Kidney epithelial cell (primary cell): ENCODE measurements around the gene POLRMT. TPM values are rescaled to one million over a fixed set of nuclear protein-coding genes. Genes with fewer than 3 reads are reported as not detected.

ENCODE experiments used
- DNase-seq: peaks from one replicate; pipeline ENCODE4 v3.0.0-alpha.2; 2010; ENCODE audit warnings: low read depth
- H3K27me3 ChIP-seq: 2 replicates; pipeline ENCODE4 v1.6.0; 2011; ENCODE audit warnings: low read length; ENCODE audit not compliant: control insufficient read depth, insufficient read depth
- H3K36me3 ChIP-seq: 2 replicates; pipeline ENCODE4 v1.5.1; 2011; ENCODE audit warnings: low read length; ENCODE audit not compliant: control insufficient read depth, insufficient read depth
- H3K4me3 ChIP-seq: 2 replicates; pipeline ENCODE4 v1.5.1; 2011; ENCODE audit warnings: low read depth, mild to moderate bottlenecking, control low read depth, low read length
- CTCF ChIP-seq: IDR thresholded peaks from 2 replicates; pipeline ENCODE4 v1.5.1; 2011; ENCODE audit warnings: mild to moderate bottlenecking, moderate library complexity, low read length, control low read depth, inconsistent platforms; ENCODE audit not compliant: insufficient read depth, poor library complexity, severe bottlenecking
- total RNA-seq: library from RNA; depleted of rRNA; stranded (reverse); fragments of >200 nt; gene quantifications from 2 replicates; pipeline ENCODE4 v1.2.3, GENCODE V29; 2015

The POLRMT gene
- total RNA-seq, 1 donor from 2014 or later: 47.6 TPM

GRCh38 chr19:644789-645188 is 11.5 kb upstream of the POLRMT start:
- no peak for TF ChIP-seq CTCF

GRCh38 chr19:644363-644762 is 11.0 kb upstream of the POLRMT start:
- no peaks in the 10 kb centered on the region for H3K36me3 ChIP-seq
- no peak for TF ChIP-seq CTCF
- DNase-seq: no peak
- H3K4me3 ChIP-seq: no peak overlapping the region
- peaks cover 2% of the 10 kb centered on the region for H3K27me3 ChIP-seq

More at GRCh38 chr19:644789-645188, 11.5 kb upstream of the POLRMT start:
- Histone ChIP-seq H3K36me3 (no peaks in the 10 kb centered on the region), H3K4me3 (no peak overlapping the region), H3K27me3 (peaks cover 2% of the 10 kb centered on the region)
- DNase-seq: no peak

- peaks cover 2% of the 10 kb centered on the region for H3K27me3 ChIP-seq
- TF ChIP-seq CTCF: no peak
- no peak overlapping the region for H3K4me3 ChIP-seq
- H3K36me3 ChIP-seq: no peaks in the 10 kb centered on the region
- DNase-seq: no peak
Observed at GRCh38 chr19:643736-644135, 10.4 kb upstream of the POLRMT start.

GRCh38 chr19:642767-643727 is 9.7 kb upstream of the POLRMT start:
- H3K36me3 ChIP-seq: no peaks in the 10 kb centered on the region
- peaks cover 2% of the 10 kb centered on the region for H3K27me3 ChIP-seq
- DNase-seq: no peak
- no peak overlapping the region for H3K4me3 ChIP-seq
- TF ChIP-seq CTCF: no peak

- H3K4me3 ChIP-seq: no peak overlapping the region
- no peak for TF ChIP-seq CTCF
- peaks cover 2% of the 10 kb centered on the region for H3K27me3 ChIP-seq
- H3K36me3 ChIP-seq: no peaks in the 10 kb centered on the region
- DNase-seq: no peak
Observed at GRCh38 chr19:641702-642101, 8.4 kb upstream of the POLRMT start.
